NCI-H128 (cell line): ENCODE data around the gene FOXN1.

ENCODE experiments used
- DNase-seq: peaks from one replicate; lab custom pipeline; 2025; ENCODE audit not compliant: unreplicated experiment; lab: John Stamatoyannopoulos, UW

FOXN1 gene

GRCh38 chr17:28477928-28478327, 28.2 kb upstream of the FOXN1 start:
- DNase-seq, result no peak

GRCh38 chr17:28478712-28479615, 27.2 kb upstream of the FOXN1 start:
- DNase-seq, result no peak

DNA sequence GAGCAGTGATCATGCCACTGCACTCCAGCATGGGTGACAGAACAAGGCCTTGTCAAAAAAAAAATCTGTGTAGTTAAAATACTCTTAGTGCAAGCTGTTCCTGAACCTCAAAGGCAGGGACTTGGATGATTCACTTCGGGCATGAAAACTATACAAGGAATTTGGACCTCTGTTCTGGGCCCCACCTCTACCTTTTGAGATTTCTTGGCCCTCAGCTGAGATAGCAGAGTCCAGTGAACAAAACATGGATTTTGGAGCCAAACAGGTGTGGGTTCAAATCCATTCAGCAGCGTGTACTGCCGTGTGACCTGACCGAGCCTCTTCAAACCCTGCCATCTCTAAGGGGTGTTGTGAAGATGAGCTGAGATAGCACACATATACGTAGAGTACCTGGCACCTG, 25.9 kb upstream of the FOXN1 start:
- no peak for DNase-seq

DNA sequence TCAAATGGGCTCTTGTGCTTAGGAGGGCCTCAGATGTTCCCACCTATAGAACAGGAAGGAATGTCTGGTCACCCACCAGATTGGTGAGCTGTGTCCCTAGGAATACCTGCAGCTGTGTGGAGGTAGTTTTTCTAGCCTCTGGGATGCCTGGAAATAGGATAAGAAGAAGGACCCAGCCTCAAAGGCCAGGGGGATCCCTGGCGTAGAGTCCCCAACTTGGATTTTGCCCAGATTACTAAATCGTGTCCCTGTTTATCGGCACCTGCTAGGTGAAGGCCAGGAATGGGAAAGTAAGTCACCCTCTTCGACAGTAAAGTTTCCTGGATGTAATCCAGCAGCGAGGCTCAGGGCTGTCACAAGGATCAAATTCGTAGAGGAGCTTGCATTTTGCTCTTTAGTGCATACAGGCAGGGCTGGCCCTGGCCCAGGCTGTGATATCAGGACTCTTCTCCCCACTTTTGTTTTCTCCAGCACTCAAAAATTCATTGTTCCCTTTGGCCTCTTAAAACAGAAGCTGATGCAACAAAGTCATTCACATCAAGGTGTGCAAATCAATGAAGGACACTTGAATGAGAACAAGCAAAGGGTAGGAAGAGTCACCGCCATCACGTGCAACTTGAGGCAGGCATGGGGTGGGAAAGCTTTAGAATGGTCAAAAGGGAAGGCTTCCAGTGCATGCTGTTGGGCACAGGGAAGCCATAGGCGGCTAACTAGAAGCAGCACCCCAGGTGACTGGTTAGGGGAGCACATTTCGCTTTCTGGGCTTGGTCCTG, 25.2 kb upstream of the FOXN1 start:
- no peak for DNase-seq

GRCh38 chr17:28482551-28483199, 23.5 kb upstream of the FOXN1 start:
- no peak for DNase-seq

DNA sequence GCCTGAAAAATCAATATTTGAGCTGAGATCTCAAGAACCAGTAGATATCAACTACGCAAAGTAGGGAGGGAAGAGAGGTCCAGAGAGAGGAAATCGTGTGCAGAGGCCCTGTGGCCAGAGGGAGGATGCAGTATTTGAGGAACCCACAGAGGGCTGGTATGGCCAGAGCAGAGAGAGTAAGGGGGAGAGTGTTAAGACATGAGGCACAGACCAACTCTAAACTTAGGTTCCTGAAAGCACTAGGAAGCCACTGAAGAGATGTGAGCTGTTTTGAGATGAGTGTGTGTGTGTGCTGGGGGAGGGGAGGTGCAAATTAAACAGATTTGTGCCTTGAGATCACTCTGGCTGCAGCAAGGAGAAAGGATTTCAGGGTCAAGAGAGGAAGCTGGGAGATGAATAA, 21.9 kb upstream of the FOXN1 start:
- no peak for DNase-seq

GRCh38 chr17:28485049-28485448, 21.1 kb upstream of the FOXN1 start:
- no peak for DNase-seq

DNA sequence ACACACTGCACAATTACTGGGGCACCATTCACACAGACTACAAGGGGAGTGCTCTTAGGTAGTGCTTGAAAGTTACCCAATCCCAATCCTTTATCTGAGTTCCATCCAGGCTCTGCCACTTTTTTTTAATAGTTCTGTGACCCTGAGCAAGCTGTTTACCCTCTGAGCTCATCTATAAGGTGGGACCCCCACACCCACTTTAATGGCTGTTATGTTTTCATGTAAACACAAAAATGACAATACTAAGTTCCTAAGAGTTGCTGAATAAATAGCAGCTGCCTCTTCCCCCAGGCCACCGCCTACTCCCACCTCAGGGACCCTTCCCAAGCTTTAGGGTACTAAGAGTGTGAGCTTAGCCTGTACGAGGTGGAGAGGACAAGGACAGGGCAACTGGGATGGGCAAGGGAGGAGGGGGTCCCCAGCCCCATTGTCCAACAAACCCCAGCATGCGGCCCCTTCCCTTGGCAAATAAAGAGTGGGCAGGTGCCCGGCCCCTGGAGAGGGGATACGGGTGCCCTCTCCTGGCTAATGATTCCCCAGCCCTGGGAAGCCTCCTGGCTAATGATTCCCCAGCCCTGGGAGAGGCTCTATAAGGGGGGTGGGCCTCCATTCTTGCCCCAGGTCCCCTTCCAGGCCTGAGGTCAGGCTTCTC, 18.1 kb upstream of the FOXN1 start:
- no peak for DNase-seq

GRCh38 chr17:28488533-28489276, 17.4 kb upstream of the FOXN1 start:
- no peak for DNase-seq

- DNase-seq, result no peak
Observed at GRCh38 chr17:28491286-28491685, 14.9 kb upstream of the FOXN1 start.

DNA sequence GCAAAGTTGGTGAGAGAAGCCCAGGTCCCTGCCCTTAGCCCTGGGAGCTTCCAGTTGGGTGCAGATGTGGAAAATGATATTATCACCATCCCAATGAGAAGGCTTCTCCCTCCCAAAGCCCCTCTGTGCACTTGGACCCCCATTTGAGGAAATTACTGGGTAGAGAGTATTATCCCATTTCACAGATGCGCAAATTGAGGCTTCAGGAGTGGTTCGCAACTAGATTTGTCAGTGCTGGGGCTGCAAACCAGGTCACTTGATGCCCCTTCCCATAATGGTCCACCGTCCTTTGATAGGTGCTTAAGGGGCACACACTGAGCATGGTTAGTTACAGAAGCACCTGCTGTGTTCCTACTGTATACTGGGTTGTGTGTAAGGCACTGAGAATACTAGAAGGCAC, 14.3 kb upstream of the FOXN1 start:
- no peak for DNase-seq

DNA sequence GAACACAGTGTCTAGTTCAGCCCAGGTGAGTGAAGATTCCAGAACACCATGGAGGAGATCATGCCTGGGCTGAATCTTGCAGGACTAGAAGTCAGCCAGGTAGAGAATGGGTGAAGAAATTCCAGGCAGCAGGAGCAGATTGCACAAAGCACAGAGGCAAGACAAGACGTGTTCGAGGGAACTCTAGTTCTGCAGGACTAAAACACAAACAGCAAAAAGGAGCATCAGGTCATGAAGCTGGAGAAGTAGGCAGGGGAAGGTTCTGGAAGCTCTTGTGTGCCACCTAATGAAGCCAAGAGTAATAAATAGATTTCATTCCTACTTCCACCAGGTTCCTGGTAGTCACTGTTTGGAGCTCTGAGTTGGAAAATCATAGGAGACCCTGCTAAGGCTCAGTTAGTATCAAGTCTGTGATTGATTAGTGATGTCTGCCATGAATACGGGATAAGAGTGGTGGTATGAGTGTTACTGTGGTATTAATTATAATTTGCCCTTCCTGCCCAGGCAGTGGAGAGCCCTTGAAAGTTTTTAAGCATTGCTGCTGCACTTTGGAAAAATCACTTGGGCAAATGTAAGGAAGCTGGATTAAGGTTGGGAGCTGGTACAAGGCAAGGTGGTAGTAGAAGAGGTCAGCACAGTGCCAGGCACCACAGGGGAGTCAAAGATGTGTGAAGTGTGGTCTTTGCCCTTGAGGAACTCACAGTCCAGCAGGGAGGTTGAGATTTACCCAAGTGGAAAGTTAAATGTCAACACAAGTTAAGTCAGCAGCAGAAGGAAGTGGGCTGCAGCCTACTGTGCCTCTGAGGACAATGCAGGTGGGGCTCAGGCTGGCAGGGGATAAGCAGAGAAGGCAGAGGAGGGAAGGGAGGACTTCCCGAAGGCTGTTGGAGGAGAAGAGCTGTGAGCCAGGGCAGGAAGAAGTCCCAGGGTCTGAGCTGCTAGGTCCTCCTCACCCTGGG, 13.5 kb upstream of the FOXN1 start:
- no peak for DNase-seq

DNA sequence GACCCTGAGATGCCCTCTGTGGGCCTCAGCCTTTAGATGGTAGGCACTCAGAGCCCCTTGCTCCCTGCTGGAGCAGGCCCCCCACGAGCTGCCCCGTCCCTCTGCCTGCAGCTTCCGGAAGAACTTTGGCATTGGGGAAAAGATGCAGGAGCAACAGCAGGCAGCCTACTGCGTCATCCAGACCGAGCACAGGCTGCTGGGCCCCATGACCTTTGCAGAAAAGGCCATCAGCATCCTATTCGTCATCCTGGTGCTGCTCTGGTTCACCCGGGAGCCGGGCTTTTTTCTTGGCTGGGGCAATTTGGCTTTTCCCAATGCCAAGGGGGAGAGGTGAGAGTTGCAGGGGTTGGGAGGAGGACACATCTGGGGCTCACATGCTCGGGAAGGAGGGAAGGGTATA, 12.7 kb upstream of the FOXN1 start:
- no peak for DNase-seq

DNA sequence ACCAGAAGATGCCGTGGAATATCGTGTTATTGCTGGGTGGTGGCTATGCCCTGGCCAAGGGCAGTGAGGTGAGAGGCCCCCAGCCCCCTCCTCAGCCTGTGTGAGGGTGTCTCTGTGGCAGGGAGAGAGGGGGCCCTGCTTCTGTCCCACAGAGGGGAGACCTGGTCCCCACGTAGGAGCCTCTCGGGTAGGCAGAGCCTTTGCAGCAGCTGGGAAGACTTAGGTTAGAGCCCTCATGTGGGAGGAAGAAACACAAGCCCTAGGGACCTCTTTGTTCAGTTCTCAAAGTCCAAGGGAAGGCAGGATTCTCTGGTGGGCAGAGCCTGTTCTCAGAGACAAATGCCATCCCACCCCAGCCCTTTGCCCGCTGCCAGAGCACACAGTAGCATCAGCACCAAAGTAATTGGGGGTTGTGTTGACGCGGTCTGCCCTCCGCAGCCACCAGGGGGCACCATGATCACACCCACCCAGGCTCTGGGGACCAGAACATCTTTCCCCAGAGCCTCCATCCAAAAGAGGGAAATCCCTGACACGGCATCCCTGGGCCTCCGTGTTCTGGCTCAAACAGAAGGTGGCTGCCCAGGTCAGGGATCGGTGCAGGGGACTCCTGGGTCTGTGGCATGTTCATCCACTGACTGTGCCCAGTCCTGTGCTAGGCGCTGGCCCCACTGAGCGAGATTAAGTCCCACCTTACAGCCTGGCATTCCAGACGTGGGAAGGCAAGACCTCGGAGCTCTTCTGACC, 11.5 kb upstream of the FOXN1 start:
- DNase-seq, result peak; percentile 38

DNA sequence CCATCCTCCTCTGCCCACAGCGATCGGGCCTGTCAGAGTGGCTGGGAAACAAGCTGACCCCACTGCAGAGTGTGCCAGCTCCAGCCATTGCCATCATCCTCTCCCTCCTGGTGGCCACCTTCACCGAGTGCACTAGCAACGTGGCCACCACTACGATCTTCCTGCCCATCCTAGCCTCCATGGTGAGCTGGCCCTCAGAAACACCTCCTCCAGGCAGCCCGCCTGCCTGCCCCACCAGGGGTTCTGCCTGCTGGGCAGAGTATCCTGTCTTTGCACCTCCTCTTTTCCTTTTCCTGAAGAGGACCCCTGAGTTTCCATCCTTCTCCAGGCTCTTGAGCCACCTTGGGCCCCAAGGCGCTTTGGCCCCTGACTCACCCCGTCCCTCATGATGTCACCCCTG, 10.5 kb upstream of the FOXN1 start:
- no peak for DNase-seq

DNA sequence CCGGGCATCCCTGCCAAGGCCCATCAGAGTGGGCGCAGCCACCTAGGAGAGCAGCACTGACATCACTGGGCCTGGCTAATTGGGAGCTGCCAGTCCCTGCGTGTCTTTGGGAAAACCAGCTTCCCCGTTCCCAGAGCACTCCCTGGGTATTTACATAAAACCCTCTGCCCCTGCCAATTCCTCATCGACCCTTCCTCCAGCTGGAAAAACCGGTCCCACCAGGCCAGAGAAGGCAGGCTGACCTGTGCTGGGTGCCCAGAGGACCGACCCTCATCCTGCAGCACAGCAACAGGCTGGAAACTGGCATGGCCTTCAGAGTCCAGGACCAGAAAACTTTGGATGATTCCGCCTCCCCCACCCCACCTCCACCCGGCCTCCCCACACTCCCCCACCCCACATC, 8.2 kb upstream of the FOXN1 start:
- DNase-seq, result no peak

DNA sequence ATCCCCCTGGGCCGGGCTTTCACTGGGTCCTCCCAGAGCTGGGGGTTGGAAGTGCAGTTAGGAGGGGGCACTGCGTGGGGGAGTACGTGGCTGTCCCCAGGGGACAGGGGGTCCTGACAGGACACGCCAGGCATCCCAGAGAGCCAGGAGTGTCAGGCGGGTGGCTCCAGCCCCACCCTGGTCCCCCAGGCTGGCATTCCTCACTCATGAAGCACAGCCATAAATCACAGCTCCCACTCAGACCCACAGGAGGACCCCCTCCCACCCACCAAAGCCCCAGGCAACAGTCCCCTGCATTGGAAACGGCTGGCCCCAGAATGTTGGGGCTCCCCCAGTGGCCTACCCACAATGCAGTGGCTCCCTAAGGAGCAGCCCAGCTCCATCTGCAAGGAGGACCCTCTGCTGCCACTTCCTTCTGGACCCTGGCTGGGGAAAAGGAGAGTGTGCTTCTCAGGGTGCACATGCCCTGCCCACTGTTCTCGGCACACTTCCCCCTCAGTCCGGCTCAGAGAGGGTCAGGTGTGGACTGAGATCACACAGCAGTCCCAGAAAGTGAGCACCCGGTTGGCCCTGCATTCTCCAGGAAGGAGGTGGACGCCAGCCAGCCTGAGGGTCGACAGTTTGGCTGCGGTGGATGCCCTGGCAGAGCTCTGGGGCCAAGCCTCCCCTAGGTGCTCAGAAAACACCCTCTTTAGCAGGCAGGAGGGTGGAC, 7.3 kb upstream of the FOXN1 start:
- no peak for DNase-seq

DNA sequence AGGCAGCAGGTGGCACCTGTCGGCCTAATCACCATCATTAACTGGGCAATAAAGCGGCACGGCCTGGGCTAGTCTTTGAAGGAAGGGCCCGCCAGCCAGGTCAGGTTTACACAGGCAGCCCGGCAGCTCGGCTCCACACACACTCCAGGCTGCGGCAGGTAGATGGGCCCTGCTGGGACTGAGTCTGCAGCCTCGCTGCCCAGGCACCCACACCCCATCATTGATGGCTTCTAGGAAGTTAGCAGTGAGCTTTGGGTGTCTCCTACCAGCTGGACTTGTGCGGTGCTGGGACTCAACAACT, 6.8 kb upstream of the FOXN1 start:
- no peak for DNase-seq
